ENCODE data around the gene WWOX. TPM values are rescaled to one million over a fixed set of nuclear protein-coding genes. Genes with fewer than 3 reads are reported as not detected.

WWOX gene
- total RNA-seq, 1 donor from 2014 or later, result 19.2 TPM

- peaks cover 5% of the 10 kb centered on the region for H3K4me1 ChIP-seq
- DNase-seq, result no peak
- H3K27ac ChIP-seq, result no peak overlapping the region
- H3K27me3 ChIP-seq (ENCODE audit: low read depth), result no peaks in the 10 kb centered on the region
- ATAC-seq, result no peak
- intact Hi-C loops (cut with DNase I), result no loop called here
- no peak for TF ChIP-seq CTCF (IDR thresholded peaks at IDR 0.05)
- H3K4me3 ChIP-seq, result no peak overlapping the region
- no peaks in the 10 kb centered on the region for H3K36me3 ChIP-seq
- H3K9me3 ChIP-seq, result no peaks in the 10 kb centered on the region
Measured at GRCh38 chr16:78205506-78205905, 106.1 kb downstream of the WWOX start.

GRCh38 chr16:78206623-78207223, 107.3 kb downstream of the WWOX start:
- no peak for ATAC-seq
- intact Hi-C loops (cut with DNase I), result no loop called here
- H3K27ac ChIP-seq, result no peak overlapping the region

GRCh38 chr16:78209951-78210661, 110.7 kb downstream of the WWOX start:
- Histone ChIP-seq H3K4me3 (no peak overlapping the region), H3K36me3 (no peaks in the 10 kb centered on the region), H3K27me3 (ENCODE audit: low read depth) (no peaks in the 10 kb centered on the region), H3K4me1 (peaks cover 15% of the 10 kb centered on the region), H3K9me3 (no peaks in the 10 kb centered on the region), H3K27ac (peak overlapping the region; percentile 51)
- DNase-seq (no peak), ATAC-seq (peak; percentile 41 to 58)
- TF ChIP-seq CTCF (IDR thresholded peaks at IDR 0.05), result no peak
- intact Hi-C loops (cut with DNase I), result no loop called here

More at GRCh38 chr16:78206623-78207223, 107.3 kb downstream of the WWOX start:
- no peak overlapping the region for H3K4me3 ChIP-seq
- no peaks in the 10 kb centered on the region for H3K9me3 ChIP-seq
- peaks cover 15% of the 10 kb centered on the region for H3K4me1 ChIP-seq
- no peaks in the 10 kb centered on the region for H3K27me3 ChIP-seq (ENCODE audit: low read depth)
- DNase-seq, result no peak
- TF ChIP-seq CTCF (IDR thresholded peaks at IDR 0.05), result no peak
- H3K36me3 ChIP-seq, result no peaks in the 10 kb centered on the region

GRCh38 chr16:78211020-78211599, 111.7 kb downstream of the WWOX start:
- intact Hi-C loops (cut with DNase I), result no loop called here
- H3K27ac ChIP-seq, result peak overlapping the region; percentile 47
- no peaks in the 10 kb centered on the region for H3K27me3 ChIP-seq (ENCODE audit: low read depth)
- H3K4me3 ChIP-seq, result no peak overlapping the region
- H3K9me3 ChIP-seq, result no peaks in the 10 kb centered on the region
- DNase-seq, result no peak
- H3K4me1 ChIP-seq, result peaks cover 15% of the 10 kb centered on the region
- ATAC-seq, result peak in 1 of 2 donors; percentile 9
- no peaks in the 10 kb centered on the region for H3K36me3 ChIP-seq
- no peak for TF ChIP-seq CTCF (IDR thresholded peaks at IDR 0.05)

- Histone ChIP-seq H3K9me3 (no peaks in the 10 kb centered on the region), H3K27me3 (ENCODE audit: low read depth) (no peaks in the 10 kb centered on the region), H3K4me3 (no peak overlapping the region), H3K4me1 (peaks cover 15% of the 10 kb centered on the region), H3K36me3 (no peaks in the 10 kb centered on the region), H3K27ac (peak overlapping the region; percentile 59)
- intact Hi-C loops (cut with DNase I), result no loop called here
- peak; percentile 61 for DNase-seq
- TF ChIP-seq CTCF (IDR thresholded peaks at IDR 0.05), result no peak
- peak; percentile 92 to 96 for ATAC-seq
Measured at GRCh38 chr16:78211946-78212345, 112.5 kb downstream of the WWOX start.

All from lower lobe of right lung (tissue), 2 donors.